Peyer's patch (tissue), 4 donors: ENCODE measurements around the gene MAML3.

Experiments used
- CTCF ChIP-seq, 6 experiments: fragments of 450-650 bp in 4 of 6; fragments of 200-600 bp in 2 of 6; sonication (generic) in 1 of 6; IDR thresholded peaks; one replicate each; pipeline ENCODE4 v1.5.1; 2017 to 2019; ENCODE audit warnings: antibody characterized with exemption in 6 of 6, mild to moderate bottlenecking in 3 of 6, moderate library complexity in 1 of 6
- POLR2A ChIP-seq, 2 donors: fragments of 450-650 bp; IDR thresholded peaks; one replicate each; pipeline ENCODE4 v1.5.1; 2017; ENCODE audit warnings: antibody characterized with exemption in 2 of 2, mild to moderate bottlenecking in 2 of 2, moderate library complexity in 2 of 2

- TF ChIP-seq CTCF (IDR thresholded peaks at IDR 0.05) (no peak), POLR2A (IDR thresholded peaks at IDR 0.05) (no peak)
Measured at GRCh38 chr4:139799615-139800014, 354.4 kb downstream of the MAML3 start.
